D721Med (cell line): ENCODE data around the gene ADGRE1.

ENCODE experiments used
- DNase-seq: peaks from one replicate; pipeline ENCODE4 v3.0.0; 2011; ENCODE audit warnings: low spot score; ENCODE audit not compliant: insufficient read length
- FAIRE-seq: peaks from 2 replicates; lab custom pipeline; 2011; peaks lifted over from hg19 to GRCh38; lab: Jason Lieb, UNC
- TF ChIP-seq, protein P1 (sequence below): IDR thresholded peaks from 2 replicates; pipeline ENCODE4 v1.5.1; 2012; ENCODE audit warnings: mild to moderate bottlenecking, control low read depth; ENCODE audit not compliant: insufficient read depth; ENCODE audit errors: missing control alignments

Gene ADGRE1

DNA sequence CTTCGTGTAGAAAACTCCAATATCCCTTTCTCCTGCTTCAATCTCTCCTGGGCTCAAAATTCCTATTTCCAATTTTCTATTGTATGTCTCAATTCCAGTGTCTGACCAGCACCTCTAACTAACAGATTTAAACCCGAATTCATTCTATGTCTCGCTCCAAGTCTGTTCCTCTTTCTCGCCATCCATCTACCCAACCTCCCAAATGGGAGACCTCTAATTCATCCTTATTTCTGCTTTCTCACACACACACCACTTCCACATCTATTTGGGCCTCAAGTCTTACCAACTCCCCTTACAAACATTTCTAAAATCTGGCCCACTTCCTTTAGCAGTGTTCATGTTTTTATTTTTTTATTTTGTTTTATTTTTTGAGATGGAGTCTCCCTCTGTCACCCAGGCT, 80.6 kb downstream of the ADGRE1 start:
- DNase-seq (no peak), FAIRE-seq (no peak)
- TF ChIP-seq, protein P1, sequence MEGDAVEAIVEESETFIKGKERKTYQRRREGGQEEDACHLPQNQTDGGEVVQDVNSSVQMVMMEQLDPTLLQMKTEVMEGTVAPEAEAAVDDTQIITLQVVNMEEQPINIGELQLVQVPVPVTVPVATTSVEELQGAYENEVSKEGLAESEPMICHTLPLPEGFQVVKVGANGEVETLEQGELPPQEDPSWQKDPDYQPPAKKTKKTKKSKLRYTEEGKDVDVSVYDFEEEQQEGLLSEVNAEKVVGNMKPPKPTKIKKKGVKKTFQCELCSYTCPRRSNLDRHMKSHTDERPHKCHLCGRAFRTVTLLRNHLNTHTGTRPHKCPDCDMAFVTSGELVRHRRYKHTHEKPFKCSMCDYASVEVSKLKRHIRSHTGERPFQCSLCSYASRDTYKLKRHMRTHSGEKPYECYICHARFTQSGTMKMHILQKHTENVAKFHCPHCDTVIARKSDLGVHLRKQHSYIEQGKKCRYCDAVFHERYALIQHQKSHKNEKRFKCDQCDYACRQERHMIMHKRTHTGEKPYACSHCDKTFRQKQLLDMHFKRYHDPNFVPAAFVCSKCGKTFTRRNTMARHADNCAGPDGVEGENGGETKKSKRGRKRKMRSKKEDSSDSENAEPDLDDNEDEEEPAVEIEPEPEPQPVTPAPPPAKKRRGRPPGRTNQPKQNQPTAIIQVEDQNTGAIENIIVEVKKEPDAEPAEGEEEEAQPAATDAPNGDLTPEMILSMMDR, result no peak

DNA sequence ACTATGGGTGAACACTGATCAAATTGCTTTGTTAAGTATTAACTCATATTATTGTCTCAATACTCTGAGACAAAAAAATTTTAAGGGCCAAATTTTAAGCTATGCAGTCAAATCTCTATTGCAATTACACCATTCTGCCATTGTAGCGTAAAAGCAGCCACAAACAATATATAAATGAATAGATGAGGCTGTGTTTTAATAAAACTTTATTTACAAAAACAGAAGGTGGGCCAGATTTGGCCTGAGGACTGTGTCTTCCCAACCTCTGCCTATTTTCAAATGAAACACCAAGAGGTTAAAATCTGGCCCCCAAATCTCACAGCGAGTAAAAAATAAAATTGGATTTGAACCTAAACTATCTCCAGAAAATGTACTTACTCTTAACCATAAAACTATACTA, 82.1 kb downstream of the ADGRE1 start:
- no peak for FAIRE-seq
- TF ChIP-seq, protein P1, result no peak
- DNase-seq, result no peak

DNA sequence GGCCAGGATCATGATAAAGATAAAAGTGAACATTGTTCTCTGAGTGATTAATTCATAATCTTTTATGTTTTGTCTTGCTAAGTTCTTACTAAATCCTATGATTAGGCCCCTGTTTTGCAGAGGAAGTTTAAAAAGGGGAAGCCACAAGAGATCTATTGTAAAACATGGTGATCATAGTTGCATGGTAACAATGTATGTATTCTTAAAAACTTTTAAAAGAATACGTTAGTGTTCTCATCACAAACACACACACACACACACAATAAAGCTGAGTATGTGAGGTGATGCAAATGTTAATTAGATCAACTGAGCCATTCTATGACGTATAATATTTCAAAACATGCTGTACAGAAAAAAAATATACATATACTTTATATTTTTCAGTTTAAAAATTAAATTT, 82.6 kb downstream of the ADGRE1 start:
- TF ChIP-seq, protein P1, result no peak
- DNase-seq (no peak), FAIRE-seq (no peak)

DNA sequence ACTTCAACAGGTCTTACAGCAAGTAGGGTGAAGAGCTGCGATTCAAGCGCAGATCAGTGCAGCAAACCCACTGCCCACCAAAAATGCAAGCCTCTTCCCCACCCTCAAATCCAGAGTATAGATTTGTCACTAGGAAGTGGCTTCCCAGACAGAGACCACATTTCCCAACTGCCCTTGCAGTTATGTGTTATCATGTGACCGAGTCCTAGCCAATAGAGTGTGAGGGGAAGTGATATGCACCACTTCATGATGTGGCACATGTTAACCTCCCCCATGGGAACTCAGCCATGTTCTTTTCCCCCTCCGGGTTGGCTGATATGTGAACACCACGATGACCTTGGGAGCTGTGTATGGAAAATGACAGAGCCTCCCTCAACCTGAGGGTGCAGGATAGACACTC, 83.1 kb downstream of the ADGRE1 start:
- no peak for FAIRE-seq
- DNase-seq, result no peak
- TF ChIP-seq, protein P1, result no peak

DNA sequence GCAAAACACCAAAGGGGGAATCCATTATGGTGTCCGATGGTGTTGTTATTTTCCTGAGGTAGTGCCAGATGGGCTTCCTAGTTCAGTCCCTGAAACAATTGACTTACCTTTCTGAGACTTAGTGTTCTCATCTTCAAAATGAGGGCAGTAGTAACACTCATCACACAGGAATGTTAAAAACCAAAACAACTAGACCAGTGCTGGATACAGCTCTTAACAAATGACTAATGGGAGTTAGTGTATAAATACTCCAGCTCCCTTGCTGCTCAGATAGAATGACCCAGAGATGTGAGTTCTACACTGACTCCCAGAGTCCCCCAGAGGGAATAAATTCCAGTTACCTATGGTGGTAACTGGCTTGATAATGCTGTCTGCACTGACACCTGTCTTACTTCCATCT, 84.0 kb downstream of the ADGRE1 start:
- TF ChIP-seq, protein P1, result no peak
- no peak for FAIRE-seq
- no peak for DNase-seq

DNA sequence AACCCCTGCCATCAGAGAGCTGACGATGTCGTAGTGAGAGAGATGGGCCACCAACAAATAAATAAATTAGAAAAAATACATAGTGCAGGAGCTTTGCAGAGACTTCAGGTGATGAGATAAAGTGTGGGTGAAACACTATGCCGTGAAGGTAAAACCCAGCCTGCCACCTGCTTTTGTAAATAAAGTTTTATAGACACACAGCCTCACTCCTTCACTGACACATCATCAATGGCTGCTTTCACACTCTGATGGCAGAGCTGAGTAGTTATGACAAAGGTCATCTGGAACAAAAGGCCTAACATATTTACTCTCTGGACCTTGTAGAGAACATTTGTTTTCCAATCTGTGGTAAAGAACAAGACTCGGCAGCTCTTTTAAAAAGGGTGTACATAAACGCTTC, 88.8 kb downstream of the ADGRE1 start:
- DNase-seq (no peak), FAIRE-seq (no peak)
- TF ChIP-seq, protein P1, result no peak

DNA sequence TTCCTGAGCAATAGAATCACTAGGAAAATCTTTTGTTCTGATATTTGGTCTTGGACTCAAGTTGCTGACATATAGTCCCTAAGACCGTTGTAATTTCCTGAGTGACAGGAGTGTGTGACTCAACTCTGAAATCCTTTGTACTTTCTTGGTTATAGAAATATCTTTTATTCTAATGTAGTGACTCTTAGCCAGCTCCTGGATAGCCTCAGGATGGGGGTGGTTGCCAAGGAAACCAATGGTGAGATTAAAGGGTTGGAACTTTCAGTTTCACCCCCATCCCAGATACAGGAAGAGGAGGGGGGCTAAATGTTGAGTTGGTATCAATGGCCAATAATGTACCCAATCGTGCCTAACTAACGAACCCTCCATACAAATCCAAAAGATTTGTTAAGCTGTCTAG, 92.0 kb downstream of the ADGRE1 start:
- TF ChIP-seq, protein P1, result no peak
- DNase-seq, result no peak
- FAIRE-seq, result no peak
